GM18507 (cell line): ENCODE measurements around the gene RNF157.
A peak's percentile ranks its signal among the peaks of the same experiment; 100 is the strongest.

Source experiments
- DNase-seq: peaks from one replicate; pipeline ENCODE4 v3.0.0; 2011; ENCODE audit warnings: low read depth; ENCODE audit not compliant: insufficient read length; ENCODE audit errors: extremely low spot score
- FAIRE-seq: peaks from 2 replicates; lab custom pipeline; 2011; peaks lifted over from hg19 to GRCh38; lab: Jason Lieb, UNC

The RNF157 gene

GRCh38 chr17:76150712-76151622 is 89.3 kb downstream of the RNF157 start:
- DNase-seq, result no peak
- FAIRE-seq, result no peak

DNA sequence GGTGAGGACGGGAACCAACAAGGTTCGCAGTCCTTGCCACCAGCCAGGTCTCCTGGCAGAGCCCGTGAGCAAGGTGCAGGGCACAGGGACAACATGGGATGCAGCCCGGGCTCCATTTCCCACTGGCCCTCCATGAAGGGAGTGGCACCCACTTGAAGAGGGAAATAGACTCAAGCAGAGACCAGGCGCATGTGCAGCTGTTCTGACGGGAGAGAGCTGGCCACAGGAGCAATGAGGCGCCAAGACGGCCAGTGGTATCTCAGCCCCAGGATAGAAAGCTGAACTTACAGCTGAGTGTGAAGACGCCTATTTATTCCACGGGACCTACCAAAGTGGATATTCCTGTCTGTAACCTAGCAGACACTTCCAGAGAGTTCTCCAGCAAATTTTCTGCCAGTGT is 91.1 kb downstream of the RNF157 start:
- FAIRE-seq (no peak), DNase-seq (no peak)

GRCh38 chr17:76148015-76148326 is 92.3 kb downstream of the RNF157 start:
- no peak for DNase-seq
- FAIRE-seq, result no peak

- no peak for FAIRE-seq
Observed at GRCh38 chr17:76147211-76148014, 92.9 kb downstream of the RNF157 start.

GRCh38 chr17:76146053-76146851 is 94.0 kb downstream of the RNF157 start:
- DNase-seq, result no peak
- peak; percentile 39 for FAIRE-seq

More at GRCh38 chr17:76147211-76148014, 92.9 kb downstream of the RNF157 start:
- no peak for DNase-seq

- no peak for DNase-seq
- FAIRE-seq, result peak; percentile 84
Observed at GRCh38 chr17:76145231-76146052, 94.9 kb downstream of the RNF157 start.

DNA sequence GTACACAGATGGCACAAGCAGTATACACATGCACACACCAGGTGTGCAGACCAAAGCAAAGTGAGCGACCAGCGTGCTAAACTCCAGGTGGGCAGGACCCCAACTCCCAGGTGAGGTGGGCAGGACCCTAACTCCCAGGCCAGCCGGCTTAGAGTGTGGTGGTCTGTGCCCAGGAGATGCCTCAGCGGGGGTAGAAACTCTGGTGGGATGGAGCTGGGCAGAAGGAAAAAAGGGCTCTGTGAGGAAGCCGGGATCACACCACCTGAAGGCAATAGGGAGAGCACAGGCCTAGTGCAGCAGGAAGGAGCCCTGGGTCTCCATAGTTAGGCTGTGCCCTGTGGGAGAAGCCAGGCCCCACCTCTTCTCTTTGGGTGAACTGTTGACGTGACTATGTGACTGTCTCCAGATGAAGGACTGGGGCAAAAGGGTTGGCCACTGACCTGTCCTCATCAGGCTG is 97.7 kb downstream of the RNF157 start:
- FAIRE-seq, result no peak

DNA sequence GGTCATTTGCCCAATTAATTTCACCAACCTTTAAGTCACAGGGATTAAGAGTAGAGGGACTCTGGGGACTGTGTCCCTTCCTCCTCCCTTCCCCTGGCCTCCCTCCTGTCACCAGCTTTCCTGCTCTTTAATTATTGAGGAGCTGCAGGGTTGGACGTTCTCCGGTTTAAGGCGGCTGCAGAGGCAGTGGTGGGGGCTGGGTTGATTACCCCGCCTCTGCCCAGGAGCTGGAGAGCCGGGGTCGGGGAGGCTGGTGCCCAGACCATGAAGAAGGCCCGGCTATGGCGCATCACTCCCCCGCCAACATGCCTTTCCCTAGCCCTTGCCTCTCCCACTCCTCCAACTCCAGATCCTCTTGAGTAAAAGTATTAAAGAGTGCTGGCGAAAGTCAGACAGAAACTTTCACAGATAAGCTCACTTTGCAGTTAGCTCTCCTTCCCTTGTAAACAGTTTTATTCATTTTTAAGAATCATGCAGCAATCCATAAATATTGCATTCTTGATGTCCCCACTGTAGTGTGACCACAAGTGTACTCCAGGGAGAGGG is 98.2 kb downstream of the RNF157 start:
- DNase-seq (no peak), FAIRE-seq (no peak)

More for the DNA sequence above, 97.7 kb downstream of the RNF157 start:
- no peak for DNase-seq

DNA sequence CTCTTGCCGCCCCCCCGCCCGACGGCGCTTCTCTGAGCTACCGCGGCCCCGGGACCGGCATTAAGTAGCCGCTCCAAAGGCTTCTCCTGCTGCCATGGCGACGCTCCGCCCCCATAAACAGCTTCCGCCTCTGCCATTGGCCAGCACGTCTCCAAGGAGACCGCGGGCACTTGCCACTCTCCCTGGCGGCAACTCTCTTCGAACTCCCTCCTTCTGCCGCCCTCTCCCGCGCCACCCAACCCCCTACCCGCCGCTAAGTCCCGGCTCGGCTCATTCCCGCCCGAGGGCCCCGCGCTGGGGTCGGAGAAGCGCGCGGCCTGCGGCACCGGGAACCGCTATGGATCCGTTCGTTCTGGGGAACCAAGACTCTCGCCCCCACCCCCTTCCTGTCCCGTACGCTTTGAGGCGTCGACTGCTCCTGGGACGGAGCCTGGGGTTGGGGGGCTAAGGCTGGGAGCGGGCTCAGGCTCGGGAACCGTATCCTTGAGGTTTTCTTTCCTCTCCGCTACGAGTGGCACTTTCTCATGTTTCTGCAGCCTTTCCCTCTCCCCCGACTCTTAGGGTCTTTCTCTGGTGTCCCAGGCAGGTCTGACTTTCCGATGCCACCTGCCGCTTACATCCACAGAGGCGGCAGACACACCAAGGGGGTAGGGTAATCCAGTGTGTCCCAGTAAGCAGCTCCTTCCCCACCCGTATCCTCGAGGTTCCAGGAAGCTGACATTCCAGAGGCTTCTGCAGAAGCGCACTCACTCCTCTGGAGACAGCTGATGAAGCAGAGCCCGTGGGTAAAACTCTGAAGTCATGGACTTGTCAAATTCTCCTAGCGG is 98.9 kb downstream of the RNF157 start, which contains the start of gene FOXJ1:
Gene FOXJ1, minus strand, starts transcription at position 34 of the 827 bp plus-strand sequence. CDS start 850 bp downstream, outside the sequence.
- FAIRE-seq (peak; percentile 87), DNase-seq (peak; percentile 95)

GRCh38 chr17:76140661-76141211 is 99.6 kb downstream of the RNF157 start:
- DNase-seq (no peak), FAIRE-seq (no peak)

DNA sequence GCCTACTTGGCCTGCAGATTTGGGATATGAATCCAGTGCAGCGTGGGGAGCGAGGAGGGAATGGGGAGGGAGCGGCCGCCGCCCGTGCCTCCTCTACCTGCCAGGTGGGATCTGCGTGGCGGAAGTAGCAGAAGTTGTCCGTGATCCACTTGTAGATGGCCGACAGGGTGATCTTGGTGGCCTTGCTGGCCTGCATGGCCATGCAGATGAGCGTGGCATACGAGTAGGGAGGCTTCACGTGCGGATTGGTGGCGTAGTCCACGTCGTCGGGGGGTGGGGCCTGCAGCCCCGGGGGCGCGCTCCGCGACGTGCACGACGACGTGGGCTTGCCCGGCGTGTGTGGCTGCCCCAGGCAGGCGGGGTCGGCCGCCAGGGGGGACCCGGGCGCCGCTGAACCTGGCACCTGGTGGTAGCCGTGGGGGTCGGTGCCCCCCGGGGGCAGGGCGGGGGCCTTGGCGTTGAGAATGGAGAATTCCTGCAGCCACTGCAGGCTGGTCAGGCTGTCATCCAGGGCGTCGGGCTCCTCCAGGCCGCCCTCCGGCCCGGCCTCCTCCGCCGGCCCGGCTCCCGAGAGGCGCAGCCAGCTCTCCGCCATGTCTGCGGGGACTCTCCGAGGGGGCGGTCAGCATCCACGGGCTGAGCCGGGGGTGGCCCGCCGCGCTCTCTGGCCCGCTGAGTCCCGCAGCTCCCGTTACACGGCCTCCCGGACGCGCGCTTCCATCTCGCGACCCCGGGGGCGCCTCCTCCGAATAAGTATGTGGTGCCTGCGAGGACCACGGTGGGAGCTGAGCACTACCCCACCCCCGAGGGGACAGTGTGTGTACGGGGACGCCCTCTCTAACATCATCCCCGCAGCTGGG is 100.3 kb downstream of the RNF157 start:
- no peak for FAIRE-seq
- DNase-seq, result no peak

GRCh38 chr17:76138896-76139752 is 101.2 kb downstream of the RNF157 start:
- DNase-seq (no peak), FAIRE-seq (no peak)

GRCh38 chr17:76138234-76138895 is 101.9 kb downstream of the RNF157 start:
- no peak for FAIRE-seq
- no peak for DNase-seq

DNA sequence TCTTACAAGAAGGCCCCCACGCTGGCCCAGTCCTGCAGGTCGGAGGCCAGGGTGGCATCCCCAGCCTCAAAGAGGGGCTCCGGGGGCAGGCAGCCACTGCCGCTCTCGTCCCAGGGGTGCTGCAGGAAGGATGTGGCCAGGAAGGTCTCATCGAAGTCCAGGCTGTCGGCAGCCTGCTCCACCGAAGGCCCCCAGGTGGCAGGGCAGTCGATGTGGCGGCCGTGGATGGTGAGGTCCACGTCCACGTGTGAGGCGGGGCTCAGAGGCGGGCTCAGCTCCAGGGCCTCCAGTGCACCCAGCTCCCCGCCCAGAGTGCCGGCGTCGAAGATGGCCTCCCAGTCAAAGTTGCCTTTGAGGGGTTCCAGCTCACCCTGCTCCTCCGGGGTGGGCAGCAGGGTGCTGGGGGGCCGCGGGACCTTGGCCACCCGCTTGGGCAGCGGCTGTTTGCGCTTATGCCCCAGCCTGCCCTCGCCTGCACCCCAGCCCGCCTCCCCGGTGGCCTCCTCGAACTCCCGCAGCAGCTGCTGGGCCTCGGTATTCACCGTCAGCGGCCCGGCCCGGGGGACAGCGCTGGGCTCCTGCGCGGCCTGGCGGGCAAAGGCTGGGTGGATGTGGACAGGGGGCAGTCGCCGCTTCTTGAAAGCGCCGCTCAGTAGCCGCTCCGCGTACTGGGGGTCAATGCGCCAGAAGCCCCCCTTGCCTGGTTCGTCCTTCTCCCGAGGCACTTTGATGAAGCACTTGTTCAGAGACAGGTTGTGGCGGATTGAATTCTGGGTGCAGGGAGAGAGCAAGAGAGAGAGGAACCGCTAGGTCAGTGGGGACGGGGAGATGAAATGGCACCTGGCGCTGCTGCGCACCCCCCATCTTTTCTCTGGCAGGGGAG is 102.7 kb downstream of the RNF157 start:
- no peak for FAIRE-seq
- no peak for DNase-seq
